A673 (cell line): ENCODE results near the gene MSANTD1. TPM values are rescaled to one million over a fixed set of nuclear protein-coding genes. Genes with fewer than 3 reads are reported as not detected.

Experiments used
- BruUV-seq: library from RNA; stranded (reverse); fragments of 400-500 nt; replicated peaks from 2 replicates; lab custom pipeline; 2021; lab: Mats Ljungman, UMichigan
- CTCF ChIA-PET: fragments of 300-600 bp; sonication (Branson Sonifier 250); formaldehyde crosslinking; loops from one replicate; lab custom pipeline; 2022; ENCODE audit warnings: antibody characterized with exemption; lab: Charles Lee
- POLR2A ChIA-PET: fragments of 300-600 bp; sonication (Branson Sonifier 250); formaldehyde crosslinking; loops from one replicate; lab custom pipeline; 2022; ENCODE audit warnings: antibody characterized with exemption; ENCODE audit not compliant: low non-redundant PET; lab: Charles Lee
- DNase-seq: peaks from one replicate; pipeline ENCODE4 v3.0.0-alpha.2; 2015; ENCODE audit warnings: low spot score
- H3K27ac ChIP-seq: fragments of 200-600 bp; sonication (generic); 2 replicates; pipeline ENCODE4 v1.5.1; 2016; ENCODE audit warnings: mixed run types, low read depth, mild to moderate bottlenecking, mixed read lengths, antibody characterized with exemption, low read length; ENCODE audit not compliant: poor library complexity, severe bottlenecking
- H3K27me3 ChIP-seq: fragments of 200-600 bp; sonication (generic); replicated peaks from 2 replicates; pipeline ENCODE4 v1.6.1; 2017; ENCODE audit warnings: mixed run types, low read depth, mild to moderate bottlenecking, mixed read lengths, antibody characterized with exemption, low read length; ENCODE audit not compliant: insufficient read depth, poor library complexity
- H3K36me3 ChIP-seq: fragments of 200-600 bp; sonication (generic); 2 replicates; pipeline ENCODE4 v1.6.1; 2016; ENCODE audit warnings: mixed run types, mild to moderate bottlenecking, mixed read lengths, antibody characterized with exemption, low read length; ENCODE audit not compliant: insufficient read depth, poor library complexity, severe bottlenecking
- H3K4me1 ChIP-seq: fragments of 200-600 bp; sonication (generic); 2 replicates; pipeline ENCODE4 v1.6.1; 2017; ENCODE audit warnings: mixed run types, mild to moderate bottlenecking, mixed read lengths, antibody characterized with exemption, low read length; ENCODE audit not compliant: insufficient read depth, poor library complexity, severe bottlenecking
- H3K4me3 ChIP-seq: fragments of 200-600 bp; sonication (generic); 2 replicates; pipeline ENCODE4 v1.5.1; 2016; ENCODE audit warnings: low read depth, mixed run types, mild to moderate bottlenecking, mixed read lengths, low read length; ENCODE audit not compliant: poor library complexity, severe bottlenecking
- H3K9me3 ChIP-seq: fragments of 200-600 bp; sonication (generic); 2 replicates; pipeline ENCODE4 v1.6.1; 2016; ENCODE audit warnings: mixed run types, low read depth, mild to moderate bottlenecking, mixed read lengths, antibody characterized with exemption, low read length; ENCODE audit not compliant: poor library complexity, severe bottlenecking
- EZH2 ChIP-seq: fragments of 200-600 bp; sonication (generic); IDR thresholded peaks from 2 replicates; pipeline ENCODE4 v1.6.1; 2017; ENCODE audit warnings: borderline replicate concordance, low read depth, mild to moderate bottlenecking, mixed read lengths, antibody characterized with exemption, low read length; ENCODE audit not compliant: poor library complexity, severe bottlenecking
- intact Hi-C: fragments of 100-400 bp; cut with micrococcal nuclease; formaldehyde crosslinking; loops from one replicate; pipeline ENCODE4 v1.10.0; 2022; ENCODE audit not compliant: unreplicated experiment
- total RNA-seq: library from RNA; stranded (reverse); gene quantifications from 2 replicates; pipeline ENCODE4 v1.2.3, GENCODE V29; 2021
- TF ChIP-seq, protein P1 (sequence below): fragments of 300-800, 200-600 bp; sonication (generic); conservative IDR thresholded peaks from 2 replicates; pipeline ENCODE4 v1.5.1; 2017; ENCODE audit warnings: low read depth, mild to moderate bottlenecking, antibody characterized with exemption, low read length, moderate library complexity, mixed read lengths

Gene MSANTD1
- total RNA-seq, 1 experiment from 2014 or later: 2.3 TPM

DNA sequence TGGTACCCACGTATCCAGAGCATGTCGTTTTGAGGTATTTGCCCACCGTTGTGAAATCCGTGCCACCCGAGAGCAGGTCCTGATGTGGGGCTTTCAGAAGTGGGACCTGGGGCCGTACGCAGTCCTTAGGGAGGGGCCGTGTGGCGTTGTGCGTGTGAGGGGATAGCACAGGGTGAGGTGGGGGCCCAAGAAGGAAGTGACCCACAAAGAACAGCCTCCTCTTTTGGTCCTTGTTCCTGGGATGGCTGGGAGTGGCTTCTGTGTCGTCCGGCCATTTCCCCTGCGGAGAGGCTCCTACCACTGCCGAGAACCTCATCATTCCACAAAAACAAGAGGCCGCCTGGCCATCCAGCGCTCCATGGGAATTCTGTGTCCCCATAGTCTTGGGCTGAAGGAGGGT is 17.0 kb upstream of the MSANTD1 start:
- Histone ChIP-seq H3K27me3 (no peaks in the 10 kb centered on the region), H3K4me3 (no peak overlapping the region), H3K27ac (no peak overlapping the region), H3K4me1 (no peaks in the 10 kb centered on the region), H3K36me3 (peaks cover 36% of the 10 kb centered on the region), H3K9me3 (no peaks in the 10 kb centered on the region)
- POLR2A ChIA-PET: no interaction called here
- intact Hi-C loops: no loop called here
- DNase-seq: no peak
- CTCF ChIA-PET: no interaction called here
- BruUV-seq: no TSS peak
- TF ChIP-seq, protein P1, sequence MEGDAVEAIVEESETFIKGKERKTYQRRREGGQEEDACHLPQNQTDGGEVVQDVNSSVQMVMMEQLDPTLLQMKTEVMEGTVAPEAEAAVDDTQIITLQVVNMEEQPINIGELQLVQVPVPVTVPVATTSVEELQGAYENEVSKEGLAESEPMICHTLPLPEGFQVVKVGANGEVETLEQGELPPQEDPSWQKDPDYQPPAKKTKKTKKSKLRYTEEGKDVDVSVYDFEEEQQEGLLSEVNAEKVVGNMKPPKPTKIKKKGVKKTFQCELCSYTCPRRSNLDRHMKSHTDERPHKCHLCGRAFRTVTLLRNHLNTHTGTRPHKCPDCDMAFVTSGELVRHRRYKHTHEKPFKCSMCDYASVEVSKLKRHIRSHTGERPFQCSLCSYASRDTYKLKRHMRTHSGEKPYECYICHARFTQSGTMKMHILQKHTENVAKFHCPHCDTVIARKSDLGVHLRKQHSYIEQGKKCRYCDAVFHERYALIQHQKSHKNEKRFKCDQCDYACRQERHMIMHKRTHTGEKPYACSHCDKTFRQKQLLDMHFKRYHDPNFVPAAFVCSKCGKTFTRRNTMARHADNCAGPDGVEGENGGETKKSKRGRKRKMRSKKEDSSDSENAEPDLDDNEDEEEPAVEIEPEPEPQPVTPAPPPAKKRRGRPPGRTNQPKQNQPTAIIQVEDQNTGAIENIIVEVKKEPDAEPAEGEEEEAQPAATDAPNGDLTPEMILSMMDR: no peak
- no peak for TF ChIP-seq EZH2

DNA sequence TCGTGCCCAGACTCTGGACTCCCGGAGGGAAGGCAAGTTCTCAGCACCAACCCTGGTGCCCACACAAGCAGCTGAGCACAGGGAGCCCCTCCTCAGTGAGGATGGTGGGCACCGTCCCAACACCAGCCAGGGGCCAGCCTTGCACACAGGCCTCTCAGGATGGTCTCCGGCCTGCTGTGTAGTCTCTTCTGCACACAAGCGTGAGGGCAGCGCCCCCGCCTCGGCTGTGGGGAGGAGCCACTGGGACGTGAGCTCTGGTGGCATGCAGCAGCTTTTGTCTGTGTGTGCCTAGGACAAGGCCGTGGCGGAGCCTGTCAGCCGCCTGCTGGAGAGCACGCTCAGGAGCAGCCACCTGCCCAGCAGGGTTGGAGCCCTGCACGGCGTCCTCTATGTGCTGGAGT is 16.1 kb upstream of the MSANTD1 start:
- TF ChIP-seq, protein P1: no peak
- no peak for TF ChIP-seq EZH2
- no TSS peak for BruUV-seq
- Histone ChIP-seq H3K4me3 (no peak overlapping the region), H3K36me3 (peaks cover 36% of the 10 kb centered on the region), H3K27ac (no peak overlapping the region), H3K9me3 (no peaks in the 10 kb centered on the region), H3K27me3 (no peaks in the 10 kb centered on the region), H3K4me1 (no peaks in the 10 kb centered on the region)
- DNase-seq: no peak
- CTCF ChIA-PET: no interaction called here
- intact Hi-C loops: no loop called here
- POLR2A ChIA-PET: no interaction called here

DNA sequence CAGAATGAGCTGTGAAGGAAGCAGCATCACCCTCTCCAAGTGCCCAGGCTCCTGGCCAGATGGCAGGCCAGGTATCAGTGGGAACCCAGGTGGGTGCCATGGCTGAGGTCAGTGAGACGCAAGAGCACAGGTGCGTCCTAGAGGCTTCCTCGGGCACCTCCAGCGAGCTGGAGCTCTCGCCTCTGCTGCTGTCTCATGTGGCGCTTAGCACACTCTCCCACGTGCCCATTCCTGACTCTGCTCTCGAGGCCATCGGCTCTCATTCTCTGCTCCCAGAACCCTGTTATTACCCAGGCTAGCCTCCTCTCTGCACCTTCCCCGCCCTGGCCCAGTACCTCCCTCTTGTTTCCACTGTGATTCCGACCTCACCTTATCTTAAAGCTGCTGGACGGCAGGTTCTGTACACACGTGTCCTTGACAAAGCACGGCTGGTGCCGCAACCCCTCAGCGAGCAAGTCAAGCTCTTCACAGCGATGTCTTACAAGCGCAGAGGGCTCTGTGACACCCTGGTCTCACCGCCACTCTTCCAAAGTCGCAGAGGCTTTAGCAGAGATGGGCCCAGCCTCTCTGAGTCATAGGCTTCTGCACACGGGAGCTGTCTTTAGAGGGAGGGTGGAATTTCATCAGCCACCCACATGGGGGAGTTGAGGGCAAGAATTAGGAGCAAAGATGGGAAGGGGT is 15.4 kb upstream of the MSANTD1 start:
- no peak overlapping the region for H3K4me3 ChIP-seq
- H3K4me1 ChIP-seq: no peaks in the 10 kb centered on the region
- intact Hi-C loops: no loop called here
- H3K9me3 ChIP-seq: no peaks in the 10 kb centered on the region
- no peak for DNase-seq
- ChIA-PET CTCF (no interaction called here), POLR2A (no interaction called here)
- H3K36me3 ChIP-seq: peaks cover 36% of the 10 kb centered on the region
- no peak for TF ChIP-seq EZH2
- TF ChIP-seq, protein P1: no peak
- no TSS peak for BruUV-seq
- H3K27me3 ChIP-seq: no peaks in the 10 kb centered on the region
- no peak overlapping the region for H3K27ac ChIP-seq
